ENCODE data around the gene TMPRSS11A. TPM values are rescaled to one million over a fixed set of nuclear protein-coding genes. Genes with fewer than 3 reads are reported as not detected.
A peak's percentile ranks its signal among the peaks of the same experiment; 100 is the strongest.

The TMPRSS11A gene
- polyA plus RNA-seq: 0.03 to 0.10 TPM in 2 of 3 replicates, not detected in the other
- polyA plus RNA-seq (2011; ENCODE audit: low read depth): 0.44 TPM
- polyA plus RNA-seq (2011; cell fraction: cytosol; rRNA removed): 0.03 TPM in 1 of 2 replicates, not detected in the other
- polyA plus RNA-seq (2011; cell fraction: nucleus; rRNA removed): 0.08 and 0.24 TPM in 2 replicates
- polyA plus RNA-seq (2012; ENCODE audit: low replicate concordance): not detected in 2 replicates
- not detected in 3 replicates for polyA minus RNA-seq
- not detected for polyA minus RNA-seq (2011; cell fraction: cytosol; rRNA and poly(A)+ RNA removed)
- polyA minus RNA-seq (2011; cell fraction: nucleus; rRNA and poly(A)+ RNA removed): not detected in 2 replicates

DNA sequence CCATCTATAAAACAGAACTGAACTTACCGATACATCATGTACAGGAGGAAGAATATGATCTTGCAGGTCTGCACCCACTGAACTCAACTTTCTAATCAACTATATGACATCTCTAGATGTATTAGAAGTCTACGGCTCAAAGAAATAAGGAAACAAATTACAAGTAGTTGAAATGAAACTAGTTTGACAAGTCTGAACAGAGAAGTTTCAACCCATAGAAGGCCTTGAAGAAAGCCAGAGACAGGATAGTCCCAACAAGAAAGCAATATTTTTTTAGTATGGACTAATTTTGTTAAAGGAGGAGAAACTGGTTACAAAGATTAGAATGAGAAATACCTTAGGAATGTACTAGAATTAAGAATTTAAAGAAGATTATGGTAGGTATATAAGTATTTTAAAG, at the start of gene TMPRSS11A:
Gene TMPRSS11A, minus strand, starts transcription at position 138 of the 400 bp plus-strand sequence. Its CDS starts 100 bp downstream, at position 38.
- no peaks in the 10 kb centered on the region for H3K9me1 ChIP-seq (ENCODE audit: control insufficient read depth, extremely low read depth, insufficient read depth, low read length)
- no peaks in the 10 kb centered on the region for H3K36me3 ChIP-seq (ENCODE audit: control insufficient read depth in 2 of 2, extremely low read depth in 1 of 2, insufficient read depth in 2 of 2, low read length in 2 of 2)
- H3K4me1 ChIP-seq (ENCODE audit: control insufficient read depth, extremely low read depth, insufficient read depth, low read length): no peaks in the 10 kb centered on the region
- no peak for FAIRE-seq
- DNase-seq (ENCODE audit: low read depth, low spot score): no peak
- H3K4me3 ChIP-seq (ENCODE audit: control insufficient read depth in 2 of 3, extremely low read depth in 1 of 3, insufficient read depth in 2 of 3, low read depth in 1 of 3, low read length in 3 of 3): no peak within 1 kb of the TSS
- no peak within 1 kb of the TSS for H3K9ac ChIP-seq (ENCODE audit: control insufficient read depth, extremely low read depth, insufficient read depth, low read length)
- H3K79me2 ChIP-seq (ENCODE audit: control insufficient read depth, insufficient read depth, low read length): no peaks in the 10 kb centered on the region
- dilution Hi-C loops (cut with MboI; ENCODE audit: extremely low pct_ligation_motif_present, low sequenced_read_pairs): no loop called here
- peak within 1 kb of the TSS; percentile 60 for H2AFZ ChIP-seq (ENCODE audit: control insufficient read depth, low read length)
- TF ChIP-seq EZH2 (IDR thresholded peaks at IDR 0.05; ENCODE audit: low read length): no peak
- TF ChIP-seq, protein P1, sequence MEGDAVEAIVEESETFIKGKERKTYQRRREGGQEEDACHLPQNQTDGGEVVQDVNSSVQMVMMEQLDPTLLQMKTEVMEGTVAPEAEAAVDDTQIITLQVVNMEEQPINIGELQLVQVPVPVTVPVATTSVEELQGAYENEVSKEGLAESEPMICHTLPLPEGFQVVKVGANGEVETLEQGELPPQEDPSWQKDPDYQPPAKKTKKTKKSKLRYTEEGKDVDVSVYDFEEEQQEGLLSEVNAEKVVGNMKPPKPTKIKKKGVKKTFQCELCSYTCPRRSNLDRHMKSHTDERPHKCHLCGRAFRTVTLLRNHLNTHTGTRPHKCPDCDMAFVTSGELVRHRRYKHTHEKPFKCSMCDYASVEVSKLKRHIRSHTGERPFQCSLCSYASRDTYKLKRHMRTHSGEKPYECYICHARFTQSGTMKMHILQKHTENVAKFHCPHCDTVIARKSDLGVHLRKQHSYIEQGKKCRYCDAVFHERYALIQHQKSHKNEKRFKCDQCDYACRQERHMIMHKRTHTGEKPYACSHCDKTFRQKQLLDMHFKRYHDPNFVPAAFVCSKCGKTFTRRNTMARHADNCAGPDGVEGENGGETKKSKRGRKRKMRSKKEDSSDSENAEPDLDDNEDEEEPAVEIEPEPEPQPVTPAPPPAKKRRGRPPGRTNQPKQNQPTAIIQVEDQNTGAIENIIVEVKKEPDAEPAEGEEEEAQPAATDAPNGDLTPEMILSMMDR (optimal IDR thresholded peaks at IDR 0.05 in 1 of 3, IDR thresholded peaks at IDR 0.05 in 1 of 3, conservative IDR thresholded peaks at IDR 0.05 in 1 of 3; ENCODE audit: extremely low read depth in 1 of 3, insufficient read depth in 2 of 3, low read length in 3 of 3): no peak
- no peak within 1 kb of the TSS for H3K27ac ChIP-seq (ENCODE audit: control insufficient read depth, insufficient read depth, low read length)
- H3K4me2 ChIP-seq (ENCODE audit: control insufficient read depth, extremely low read depth, insufficient read depth, low read depth, low read length): no peak within 1 kb of the TSS
- H3K27me3 ChIP-seq (ENCODE audit: control insufficient read depth, extremely low read depth, insufficient read depth, low read length): no peaks in the 10 kb centered on the region
- no peaks in the 10 kb centered on the region for H3K9me3 ChIP-seq (ENCODE audit: control insufficient read depth, low read depth, low read length)
- no peaks in the 10 kb centered on the region for H4K20me1 ChIP-seq (ENCODE audit: control insufficient read depth, extremely low read depth, insufficient read depth, low read length)

- Histone ChIP-seq H3K4me3 (ENCODE audit: control insufficient read depth in 2 of 3, extremely low read depth in 1 of 3, insufficient read depth in 2 of 3, low read depth in 1 of 3, low read length in 3 of 3) (no peak overlapping the region), H3K79me2 (ENCODE audit: control insufficient read depth, insufficient read depth, low read length) (no peaks in the 10 kb centered on the region), H2AFZ (ENCODE audit: control insufficient read depth, low read length) (no peak overlapping the region), H3K27me3 (ENCODE audit: control insufficient read depth, extremely low read depth, insufficient read depth, low read length) (no peaks in the 10 kb centered on the region), H3K4me2 (ENCODE audit: control insufficient read depth, extremely low read depth, insufficient read depth, low read depth, low read length) (no peak overlapping the region), H4K20me1 (ENCODE audit: control insufficient read depth, extremely low read depth, insufficient read depth, low read length) (no peaks in the 10 kb centered on the region), H3K9me1 (ENCODE audit: control insufficient read depth, extremely low read depth, insufficient read depth, low read length) (no peaks in the 10 kb centered on the region), H3K4me1 (ENCODE audit: control insufficient read depth, extremely low read depth, insufficient read depth, low read length) (no peaks in the 10 kb centered on the region), H3K9ac (ENCODE audit: control insufficient read depth, extremely low read depth, insufficient read depth, low read length) (no peak overlapping the region), H3K36me3 (ENCODE audit: control insufficient read depth in 2 of 2, extremely low read depth in 1 of 2, insufficient read depth in 2 of 2, low read length in 2 of 2) (no peaks in the 10 kb centered on the region), H3K9me3 (ENCODE audit: control insufficient read depth, low read depth, low read length) (no peaks in the 10 kb centered on the region), H3K27ac (ENCODE audit: control insufficient read depth, insufficient read depth, low read length) (no peak overlapping the region)
- FAIRE-seq: no peak
- DNase-seq (ENCODE audit: low read depth, low spot score): no peak
- TF ChIP-seq EZH2 (IDR thresholded peaks at IDR 0.05; ENCODE audit: low read length): no peak
- TF ChIP-seq, protein P1 (optimal IDR thresholded peaks at IDR 0.05 in 1 of 3, IDR thresholded peaks at IDR 0.05 in 1 of 3, conservative IDR thresholded peaks at IDR 0.05 in 1 of 3; ENCODE audit: extremely low read depth in 1 of 3, insufficient read depth in 2 of 3, low read length in 3 of 3): no peak
- dilution Hi-C loops (cut with MboI; ENCODE audit: extremely low pct_ligation_motif_present, low sequenced_read_pairs): no loop called here
Observed at GRCh38 chr4:68011684-68012083, 48.4 kb upstream of the TMPRSS11A start.

All from keratinocyte (primary cell).